ENCODE results near the gene NUMA1.

The NUMA1 gene

GRCh38 chr11:71976551-71976950 is 103.8 kb downstream of the NUMA1 start:
- DNase-seq (ENCODE audit: low spot score) = no peak

- DNase-seq (ENCODE audit: low spot score) = no peak
Measured at GRCh38 chr11:71971680-71972079, 108.7 kb downstream of the NUMA1 start.

DNA sequence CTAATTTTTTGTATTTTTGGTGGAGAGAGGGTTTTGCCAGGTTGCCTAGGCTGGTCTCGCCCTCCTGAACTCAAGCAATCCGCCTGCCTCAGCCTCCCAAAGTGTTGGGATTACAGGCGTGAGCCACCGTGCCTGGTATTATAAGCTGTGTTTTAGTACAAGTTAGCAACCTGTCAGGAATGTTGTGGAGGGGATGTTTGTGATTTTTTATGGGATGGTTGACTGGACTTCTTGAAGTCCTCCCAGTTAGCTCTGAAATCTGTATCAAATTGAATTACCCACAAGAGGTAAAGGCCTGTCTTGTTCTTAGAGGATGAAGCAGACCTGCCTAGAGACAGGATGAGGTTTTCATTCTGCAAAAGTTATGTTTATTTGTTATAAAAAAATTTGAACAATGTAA is 115.7 kb downstream of the NUMA1 start:
- no peak for DNase-seq (ENCODE audit: low spot score)

- no peak for DNase-seq (ENCODE audit: low spot score)
Measured at GRCh38 chr11:71963468-71963867, 116.9 kb downstream of the NUMA1 start.

DNA sequence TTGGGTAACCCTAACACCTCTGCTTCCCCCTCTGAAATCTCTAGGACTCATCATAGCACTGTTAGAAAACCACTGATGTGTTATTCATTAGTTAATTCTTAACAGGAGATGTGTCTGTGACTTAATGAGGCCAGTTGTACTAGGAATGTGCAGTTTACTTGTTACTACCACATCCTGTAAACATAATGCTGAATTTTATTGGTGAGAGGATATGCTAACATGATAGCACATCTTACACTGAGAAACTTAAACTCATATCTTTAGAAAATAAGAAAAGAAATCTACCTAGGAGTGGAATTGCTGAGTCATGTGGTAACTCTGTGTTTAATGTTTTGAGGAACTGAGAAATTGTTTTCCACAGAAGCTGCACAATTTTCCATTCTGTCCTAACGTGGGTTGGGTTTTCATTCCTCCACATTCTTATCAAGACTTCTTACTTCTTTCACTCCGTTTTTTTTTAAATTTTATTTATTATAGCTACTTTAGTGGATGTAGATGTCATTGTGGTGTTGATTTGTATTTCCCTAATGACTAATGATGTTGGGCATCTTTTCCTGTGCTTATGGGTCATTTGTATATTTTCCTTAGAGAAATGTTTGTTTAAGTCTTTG is 117.8 kb downstream of the NUMA1 start:
- no peak for DNase-seq (ENCODE audit: low spot score)

- DNase-seq (ENCODE audit: low spot score) = no peak
Measured at GRCh38 chr11:71955898-71956456, 124.4 kb downstream of the NUMA1 start.

All from HuH-7 (cell line).